Stimulated activated CD8-positive, alpha-beta memory T cell treated with anti-CD3 and anti-CD28 coated beads, Interleukin-15, amount 100 ng/mL, for 48 hours (primary cell): ENCODE results near the gene MYO1F.
"Not testable (repeated sequence)": the region's sequence is repeated elsewhere in the genome, so short reads cannot be mapped to it uniquely, and the experiment has no call there.

ENCODE experiments used
- DNase-seq, 2 donors: peaks; one replicate each; pipeline ENCODE4 v3.0.0-alpha.2; 2020; ENCODE audit warnings: low read depth in 2 of 2

MYO1F gene

GRCh38 chr19:8577247-8577646, at the start of gene MYO1F:
Gene MYO1F (minus strand): TSS chr19:8577442. CDS start chr19:8577309, 133 bp downstream.
- no peak for DNase-seq

GRCh38 chr19:8626842-8627241, 49.6 kb upstream of the MYO1F start:
- DNase-seq: no peak

DNA sequence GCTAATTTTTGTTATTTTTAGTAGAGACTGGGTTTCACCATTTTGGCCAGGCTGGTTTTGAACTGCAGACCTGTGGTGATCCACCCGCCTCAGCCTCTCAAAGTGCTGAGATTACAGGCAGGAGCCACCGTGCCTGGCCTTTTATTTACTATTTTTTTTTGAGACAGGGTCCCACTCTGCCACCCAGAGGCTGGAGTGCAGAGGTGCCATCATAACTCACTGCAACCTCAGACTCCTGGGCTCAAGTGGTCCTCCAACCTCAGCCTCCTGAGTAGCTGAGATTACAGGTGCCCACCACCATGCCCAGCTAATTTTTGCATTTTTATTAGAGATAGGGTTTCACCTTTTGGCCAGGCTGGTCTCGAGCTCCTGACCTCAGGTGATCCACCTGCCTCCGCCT, 45.6 kb upstream of the MYO1F start:
- DNase-seq: not testable (repeated sequence)

- no peak for DNase-seq
These were observed 41.5 kb upstream of the MYO1F start for GRCh38 chr19:8618751-8619150.

DNA sequence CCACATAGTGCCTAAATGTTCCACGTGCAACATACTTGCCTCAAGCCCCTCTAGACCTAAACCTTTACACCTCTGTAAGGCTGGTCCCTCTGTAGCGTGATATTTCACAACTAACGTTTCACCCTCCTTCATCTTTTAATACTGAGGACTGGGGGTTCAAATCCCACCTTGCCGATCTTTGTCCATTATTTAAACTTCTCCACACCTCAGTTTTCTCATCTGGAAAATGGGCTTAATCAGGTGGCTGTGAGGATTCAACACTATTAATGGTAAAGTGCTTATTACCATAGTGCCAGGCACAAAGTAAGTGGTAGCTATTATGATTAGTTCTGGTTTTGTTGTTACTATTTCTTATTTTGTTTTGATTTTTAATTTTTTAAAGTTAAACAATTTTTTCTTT, 40.7 kb upstream of the MYO1F start:
- DNase-seq: no peak

GRCh38 chr19:8617325-8617724, 40.1 kb upstream of the MYO1F start:
- DNase-seq: not testable (repeated sequence)

GRCh38 chr19:8616861-8617260, 39.6 kb upstream of the MYO1F start:
- DNase-seq: no peak

DNA sequence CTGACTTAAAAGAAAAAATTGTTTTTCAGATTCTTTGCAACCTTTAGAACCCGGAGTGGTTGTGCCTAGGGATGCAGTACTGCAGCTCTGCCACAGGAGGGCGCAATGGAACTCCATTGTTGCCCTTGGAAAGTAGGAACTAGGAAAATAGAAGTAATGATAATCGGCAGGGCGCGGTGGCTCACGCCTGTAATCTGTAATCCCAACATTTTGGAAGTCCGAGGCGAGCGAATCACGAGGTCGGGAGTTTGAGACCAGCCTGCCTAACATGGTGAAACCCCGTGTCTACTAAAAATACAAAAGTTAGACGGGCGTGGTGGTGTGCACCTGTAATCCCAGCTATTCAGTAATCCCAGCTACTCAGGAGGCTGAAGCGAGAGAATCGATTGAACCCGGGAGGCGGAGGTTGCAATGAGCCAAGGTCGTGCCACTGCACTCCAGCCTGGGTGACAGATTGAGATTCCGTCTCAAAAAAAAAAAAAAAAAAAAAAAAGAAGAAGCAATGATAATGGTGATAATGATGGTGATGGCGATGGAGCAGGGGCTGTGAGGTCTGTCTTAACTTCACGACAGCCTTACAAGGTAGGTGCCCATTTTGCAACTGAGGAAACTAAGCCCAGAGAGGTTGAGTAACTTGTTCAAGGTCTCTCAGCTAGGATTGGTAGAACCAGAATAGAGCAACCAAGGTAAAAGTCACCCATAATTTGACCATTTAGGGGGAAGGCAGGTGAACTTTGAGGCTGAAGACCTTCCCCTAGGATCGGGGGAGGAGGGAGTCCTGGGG, 38.8 kb upstream of the MYO1F start:
- no peak for DNase-seq

DNA sequence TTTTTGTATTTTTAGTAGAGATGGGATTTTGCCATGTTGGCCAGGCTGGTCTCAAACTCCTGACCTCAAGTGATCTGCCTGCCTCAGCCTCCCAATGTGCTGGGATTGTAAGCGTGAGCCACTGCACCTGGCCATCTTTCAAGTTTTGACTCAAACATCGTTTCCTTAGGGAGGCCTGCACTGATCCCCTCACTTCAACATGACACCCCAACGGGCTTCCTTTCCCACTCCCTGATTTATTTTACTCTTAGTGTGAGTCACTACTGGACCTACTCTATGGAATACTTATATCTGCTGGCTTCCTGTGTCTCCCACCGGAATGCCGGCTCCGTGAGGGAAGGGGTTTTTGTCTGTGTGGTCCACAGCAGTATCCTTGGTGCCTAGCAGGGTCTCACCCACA, 37.8 kb upstream of the MYO1F start:
- no peak for DNase-seq

DNA sequence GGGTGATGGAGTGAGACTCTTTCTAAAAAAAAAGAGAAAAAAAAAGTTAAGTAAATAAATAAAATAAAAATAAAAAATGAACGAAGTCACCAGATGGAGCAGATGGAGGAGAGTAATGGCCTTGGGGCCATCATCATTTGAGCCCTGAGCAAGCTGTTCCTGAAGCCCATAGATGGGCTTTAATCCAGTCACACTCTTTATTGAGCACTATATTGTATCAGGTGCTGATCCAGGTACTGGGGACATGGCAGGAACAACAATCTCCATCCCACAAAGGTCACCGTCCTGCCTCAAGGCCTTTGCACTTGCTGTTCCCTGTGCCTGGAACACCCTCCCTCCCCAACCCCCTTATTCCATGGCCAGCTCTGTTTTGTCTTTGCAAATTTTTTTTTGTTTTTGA, 37.2 kb upstream of the MYO1F start:
- DNase-seq: no peak

DNA sequence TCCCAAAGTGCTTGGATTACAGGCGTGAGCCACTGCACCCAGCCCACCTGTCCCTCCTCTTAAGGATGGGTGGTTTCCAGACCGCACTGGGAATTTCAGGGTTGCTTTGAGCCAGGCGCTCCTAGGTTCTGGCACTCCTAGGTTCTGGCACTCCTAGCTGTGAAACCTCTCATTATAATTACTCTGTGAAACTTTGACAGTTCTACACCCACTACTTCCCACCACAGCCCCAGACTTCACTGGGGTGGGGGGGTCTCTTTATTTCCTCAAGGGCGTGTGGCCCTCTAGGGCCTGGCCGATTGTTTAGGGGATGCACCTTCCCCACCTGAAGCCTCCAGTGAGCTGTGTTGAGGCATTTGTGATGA, 35.5 kb upstream of the MYO1F start:
- no peak for DNase-seq

GRCh38 chr19:8611877-8612806, 34.9 kb upstream of the MYO1F start:
- no peak for DNase-seq

- no peak for DNase-seq
These were observed 34.2 kb upstream of the MYO1F start for GRCh38 chr19:8611391-8611876.

DNA sequence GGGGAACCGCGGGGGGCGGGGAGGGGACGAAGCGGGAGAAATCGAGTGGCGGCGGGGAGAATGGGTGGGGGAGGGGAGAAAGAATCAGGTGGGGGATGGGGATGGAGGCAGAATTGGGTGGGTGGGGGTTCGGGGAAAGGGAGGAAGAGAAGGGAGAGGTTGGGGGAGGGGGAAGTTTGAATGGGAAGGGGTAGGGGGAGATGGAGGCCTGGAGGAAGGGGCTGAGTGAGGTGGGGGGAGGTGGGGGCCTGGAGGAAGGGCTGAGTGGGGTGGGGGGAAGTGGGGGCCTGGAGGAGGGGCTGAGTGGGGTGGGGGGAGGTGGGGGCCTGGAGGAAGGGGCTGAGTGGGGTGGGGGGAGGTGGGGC, 33.7 kb upstream of the MYO1F start:
- no peak for DNase-seq

DNA sequence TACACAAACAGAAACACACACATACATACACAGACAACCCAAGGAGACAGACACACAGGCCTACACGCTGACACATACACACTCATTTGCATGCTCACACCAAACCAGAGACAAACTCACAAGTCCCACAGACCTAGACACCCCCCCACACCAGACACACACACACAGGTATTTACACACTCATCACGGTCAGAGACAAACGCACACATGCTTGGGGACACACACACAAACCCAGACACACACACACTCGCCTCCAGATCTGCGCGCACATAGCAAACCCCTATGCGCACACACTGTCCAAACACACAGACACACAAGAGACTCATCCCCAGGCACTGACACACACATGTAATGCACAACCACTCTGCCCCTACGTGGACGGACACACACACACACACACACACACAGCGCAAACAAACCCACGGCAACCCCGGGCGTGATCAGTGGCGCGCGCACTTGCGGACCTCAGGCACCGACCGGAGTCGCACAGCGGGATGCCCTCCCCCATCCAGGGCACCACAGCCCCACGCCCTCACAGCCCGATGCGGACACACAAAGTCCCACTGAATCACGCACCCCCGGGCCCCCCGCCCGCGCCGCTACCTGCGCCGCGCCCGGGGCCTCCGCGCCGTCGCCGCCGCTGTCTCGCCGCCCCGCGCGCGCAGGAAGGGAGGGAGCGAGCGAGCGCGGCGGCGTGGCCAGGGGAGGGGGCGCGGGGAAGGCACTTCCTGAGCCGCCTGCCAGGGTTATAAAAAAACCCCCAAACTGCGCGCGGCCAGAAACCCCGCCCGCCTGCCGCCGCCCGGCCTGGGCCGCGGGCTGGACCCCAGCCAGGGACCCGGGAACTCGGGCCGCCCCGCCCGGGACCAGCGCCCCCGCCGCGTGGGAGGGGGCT, 33.0 kb upstream of the MYO1F start, which contains the start of gene ADAMTS10:
Gene ADAMTS10, minus strand, starts transcription at position 675 of the 895 bp plus-strand sequence. CDS start 5,005 bp downstream, outside the sequence.
- no peak for DNase-seq

- no peak for DNase-seq
These were observed 32.2 kb upstream of the MYO1F start for GRCh38 chr19:8609279-8610040.

DNA sequence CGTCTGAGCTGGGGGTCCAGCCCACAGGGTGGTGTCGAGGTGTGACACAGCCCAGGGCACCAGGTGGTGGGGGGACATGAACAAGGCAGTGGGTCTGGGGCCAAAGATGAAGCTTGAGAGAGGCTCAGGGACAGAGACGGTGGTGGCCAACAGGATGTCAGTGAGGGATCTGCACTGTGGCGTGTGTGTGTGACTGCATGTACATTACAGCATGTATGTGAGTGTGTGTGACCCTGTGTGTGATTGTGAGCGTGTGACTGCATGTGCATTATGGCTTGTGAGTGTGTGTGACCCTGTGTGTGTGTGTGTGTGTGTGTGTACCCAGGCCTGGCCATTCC, 31.7 kb upstream of the MYO1F start:
- DNase-seq: no peak

GRCh38 chr19:8607386-8607785, 30.1 kb upstream of the MYO1F start:
- DNase-seq: no peak

- no peak for DNase-seq
These were observed 28.3 kb upstream of the MYO1F start for GRCh38 chr19:8605514-8605913.

DNA sequence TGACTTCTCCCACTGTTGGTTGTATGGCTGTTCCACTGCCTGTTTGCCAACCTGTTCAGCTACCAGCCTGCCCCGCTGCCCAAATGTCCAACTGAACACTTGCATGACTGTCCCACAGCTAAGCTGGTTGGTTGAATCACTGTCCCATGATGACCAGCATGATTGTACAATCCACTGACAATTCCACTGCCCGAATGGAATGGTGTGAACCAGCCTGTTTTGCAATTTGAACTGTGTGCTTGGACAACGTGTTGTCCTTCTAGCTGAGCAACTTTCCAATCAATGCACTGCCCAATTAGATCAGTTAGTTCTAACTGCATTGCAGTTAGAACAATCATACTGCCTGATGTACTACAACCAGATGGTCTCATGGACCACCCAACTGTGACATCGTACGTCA, 24.6 kb upstream of the MYO1F start:
- no peak for DNase-seq

GRCh38 chr19:8600816-8601215, 23.6 kb upstream of the MYO1F start:
- no peak for DNase-seq
